IPS DF 6.9 (cell line): ENCODE results near the gene CYB5R4.

ENCODE experiments used
- DNase-seq: peaks from one replicate; pipeline ENCODE4 v3.0.0-alpha.2; 2013; ENCODE audit warnings: low read depth, low spot score
- H3K27ac ChIP-seq: one replicate; pipeline ENCODE4 v1.5.1; 2013; ENCODE audit warnings: low read length, control low read depth
- H3K27me3 ChIP-seq: 2 replicates; pipeline ENCODE4 v1.6.1; 2013; ENCODE audit warnings: mild to moderate bottlenecking, low read length; ENCODE audit not compliant: control insufficient read depth, insufficient read depth
- H3K36me3 ChIP-seq: 2 replicates; pipeline ENCODE4 v1.6.1; 2013; ENCODE audit warnings: low read length; ENCODE audit not compliant: control insufficient read depth, insufficient read depth
- H3K4me1 ChIP-seq: 2 replicates; pipeline ENCODE4 v1.6.1; 2013; ENCODE audit warnings: low read length; ENCODE audit not compliant: control insufficient read depth, insufficient read depth
- H3K4me3 ChIP-seq: 2 replicates; pipeline ENCODE4 v1.5.1; 2013; ENCODE audit warnings: mild to moderate bottlenecking, low read length
- H3K9me3 ChIP-seq: 2 replicates; pipeline ENCODE4 v1.6.1; 2013; ENCODE audit warnings: low read length, inconsistent platforms; ENCODE audit not compliant: control insufficient read depth, insufficient read depth
- WGBS: extraction: QIAGEN DNeasy Blood & Tissue Kit; methylation state at CpG from one replicate; pipeline ENCODE4 v1.1.7; 2013; ENCODE audit warnings: mixed read lengths, missing lambda C conversion rate; ENCODE audit not compliant: insufficient read length, insufficient coverage; 5-methylcytosine and 5-hydroxymethylcytosine counted together

Gene CYB5R4

DNA sequence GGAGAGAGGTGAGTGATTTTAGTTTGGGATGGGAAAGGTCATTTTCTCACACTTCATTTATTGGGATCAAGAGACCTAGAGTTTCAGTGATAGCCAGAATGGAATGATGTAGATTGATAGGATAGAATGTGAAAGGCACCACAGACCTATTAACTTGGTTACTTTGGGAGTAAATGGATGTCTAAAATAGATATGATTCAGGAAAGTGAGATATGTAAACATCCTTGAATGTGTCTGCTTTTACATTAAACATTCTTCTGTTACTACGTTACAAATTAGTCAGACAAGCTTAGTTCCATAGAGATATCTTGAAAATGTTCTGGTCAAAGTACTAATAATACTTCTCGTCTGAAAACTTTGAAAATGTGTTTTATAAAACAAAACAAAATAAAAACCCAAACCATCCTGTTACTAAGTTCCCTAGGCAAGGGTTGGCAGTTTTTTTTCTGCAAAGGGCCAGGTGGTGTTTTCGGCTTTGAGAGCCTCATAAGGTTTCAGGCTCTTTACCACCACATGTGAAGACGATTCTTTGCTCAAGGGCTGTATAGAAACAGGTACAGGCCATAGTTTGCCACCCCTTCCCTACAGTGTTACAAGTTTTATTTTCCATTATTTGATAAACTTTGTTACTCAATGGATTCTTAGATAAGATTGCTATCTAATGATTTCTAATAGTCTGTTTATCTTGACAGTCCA, 3.4 kb downstream of the CYB5R4 start:
- DNase-seq: no peak
- Histone ChIP-seq H3K27me3 (no peaks in the 10 kb centered on the region), H3K4me1 (no peaks in the 10 kb centered on the region), H3K36me3 (no peaks in the 10 kb centered on the region; the same call in 1 of the 2 replicates), H3K4me3 (no peak overlapping the region), H3K27ac (no peak overlapping the region), H3K9me3 (no peaks in the 10 kb centered on the region; the same call in 1 of the 2 replicates)
- no CpG with 5 or more reads among the region's 4 CpGs for WGBS

GRCh38 chr6:83867043-83867442, 7.6 kb downstream of the CYB5R4 start:
- no peak overlapping the region for H3K4me3 ChIP-seq
- no peak for DNase-seq
- H3K27me3 ChIP-seq: no peaks in the 10 kb centered on the region
- H3K36me3 ChIP-seq: no peaks in the 10 kb centered on the region; the same call in 1 of the 2 replicates
- no peak overlapping the region for H3K27ac ChIP-seq
- no peaks in the 10 kb centered on the region for H3K4me1 ChIP-seq
- H3K9me3 ChIP-seq: no peaks in the 10 kb centered on the region; the same call in 1 of the 2 replicates

DNA sequence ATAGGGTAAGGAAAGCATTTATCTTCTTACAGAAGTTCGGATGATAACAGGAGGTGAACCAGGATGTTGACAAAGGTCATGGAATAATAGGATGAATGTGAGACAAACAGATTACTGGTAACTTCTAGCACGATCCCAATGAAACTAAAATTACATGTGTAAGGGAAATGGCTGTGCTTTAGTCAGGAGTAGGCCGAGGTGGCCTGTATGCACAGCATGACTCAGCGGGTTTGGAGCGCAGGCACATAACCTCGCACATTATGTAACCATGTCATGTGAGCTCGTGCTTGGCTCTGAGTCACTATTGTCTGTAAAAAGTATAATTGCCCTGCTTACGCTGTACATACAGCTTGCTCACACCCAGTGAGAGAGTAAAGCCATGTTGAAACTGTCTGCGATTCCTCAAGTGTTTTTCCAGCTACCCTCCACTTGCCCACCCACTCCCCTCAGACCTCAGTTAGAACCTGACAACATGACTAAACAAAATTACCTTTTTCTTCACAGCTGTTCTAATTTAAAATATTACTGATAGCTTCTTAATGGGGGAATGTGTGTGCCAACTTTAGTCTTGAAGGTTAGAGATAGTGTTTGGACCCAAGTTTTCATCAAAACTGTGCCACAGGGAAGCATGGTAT, 8.2 kb downstream of the CYB5R4 start:
- Histone ChIP-seq H3K4me1 (no peaks in the 10 kb centered on the region), H3K9me3 (no peaks in the 10 kb centered on the region; the same call in 1 of the 2 replicates), H3K36me3 (no peaks in the 10 kb centered on the region; the same call in 1 of the 2 replicates), H3K27me3 (no peaks in the 10 kb centered on the region), H3K4me3 (no peak overlapping the region), H3K27ac (no peak overlapping the region)
- DNase-seq: no peak
- WGBS: 100% methylated on average over 1 of the region's 9 CpGs

- H3K4me1 ChIP-seq: no peaks in the 10 kb centered on the region
- no peaks in the 10 kb centered on the region for H3K27me3 ChIP-seq
- no peak overlapping the region for H3K4me3 ChIP-seq
- H3K27ac ChIP-seq: no peak overlapping the region
- no peaks in the 10 kb centered on the region; the same call in 1 of the 2 replicates for H3K9me3 ChIP-seq
- DNase-seq: no peak
- no peaks in the 10 kb centered on the region; the same call in 1 of the 2 replicates for H3K36me3 ChIP-seq
- no CpG with 5 or more reads among the region's 1 CpG for WGBS
Observed at GRCh38 chr6:83868639-83869038, 9.2 kb downstream of the CYB5R4 start.

DNA sequence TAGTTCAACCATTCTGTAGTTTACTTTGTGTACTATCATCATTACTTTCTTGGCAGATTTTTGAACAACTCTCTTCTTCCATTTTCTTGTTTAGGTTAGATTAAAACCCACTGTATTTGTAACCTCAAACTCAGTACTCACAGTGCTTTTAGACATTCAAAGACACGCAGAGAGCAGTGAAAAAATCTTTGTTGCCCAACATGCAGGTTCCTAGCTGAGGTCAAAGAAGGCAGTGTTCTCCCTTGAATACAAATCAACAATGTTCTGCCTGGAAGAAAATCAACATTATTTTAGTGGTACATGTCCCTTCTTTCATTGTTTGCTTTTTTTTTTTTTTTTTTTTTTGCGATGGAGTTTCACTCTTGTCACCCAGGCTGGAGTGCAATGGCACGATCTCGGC, 11.2 kb downstream of the CYB5R4 start:
- H3K36me3 ChIP-seq: no peaks in the 10 kb centered on the region; the same call in 1 of the 2 replicates
- DNase-seq: no peak
- H3K9me3 ChIP-seq: no peaks in the 10 kb centered on the region; the same call in 1 of the 2 replicates
- H3K27me3 ChIP-seq: no peaks in the 10 kb centered on the region
- no peaks in the 10 kb centered on the region for H3K4me1 ChIP-seq
- no peak overlapping the region for H3K4me3 ChIP-seq
- no CpG with 5 or more reads among the region's 4 CpGs for WGBS
- H3K27ac ChIP-seq: no peak overlapping the region

GRCh38 chr6:83872386-83873118, 13.1 kb downstream of the CYB5R4 start:
- whole genome bisulfite sequencing: no CpG with 5 or more reads among the region's 3 CpGs
- DNase-seq: no peak
- no peak overlapping the region for H3K27ac ChIP-seq
- H3K27me3 ChIP-seq: no peaks in the 10 kb centered on the region
- no peaks in the 10 kb centered on the region for H3K9me3 ChIP-seq
- H3K4me3 ChIP-seq: no peak overlapping the region
- no peaks in the 10 kb centered on the region for H3K4me1 ChIP-seq
- no peaks in the 10 kb centered on the region for H3K36me3 ChIP-seq

DNA sequence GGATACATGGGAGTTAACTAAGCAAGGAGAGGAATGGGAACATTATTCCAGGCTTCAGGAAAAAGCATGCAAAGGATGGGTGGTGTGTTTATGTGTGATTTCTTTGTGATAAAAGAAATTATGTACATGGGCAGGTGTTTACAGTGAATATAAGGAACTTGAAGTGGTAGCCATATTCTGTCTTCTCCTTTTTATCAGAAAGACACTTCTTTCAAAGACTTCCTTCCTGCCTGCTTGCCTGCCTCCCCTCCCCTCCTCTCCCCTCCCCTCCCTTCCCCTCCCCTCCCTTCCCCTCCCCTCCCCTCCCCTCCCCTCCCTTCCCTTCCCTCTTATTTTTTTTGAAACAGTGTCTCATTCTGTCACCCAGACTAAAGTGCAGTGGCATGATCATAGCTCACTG, 14.4 kb downstream of the CYB5R4 start:
- Histone ChIP-seq H3K27ac (no peak overlapping the region), H3K27me3 (no peaks in the 10 kb centered on the region), H3K36me3 (no peaks in the 10 kb centered on the region), H3K4me1 (no peaks in the 10 kb centered on the region), H3K9me3 (no peaks in the 10 kb centered on the region), H3K4me3 (no peak overlapping the region)
- DNase-seq: no peak

GRCh38 chr6:83875843-83876242, 16.4 kb downstream of the CYB5R4 start:
- no peaks in the 10 kb centered on the region for H3K4me1 ChIP-seq
- no CpG with 5 or more reads among the region's 6 CpGs for WGBS

GRCh38 chr6:83878902-83879644, 19.6 kb downstream of the CYB5R4 start:
- Histone ChIP-seq H3K4me3 (no peak overlapping the region), H3K4me1 (no peaks in the 10 kb centered on the region), H3K27ac (no peak overlapping the region), H3K9me3 (no peaks in the 10 kb centered on the region), H3K36me3 (no peaks in the 10 kb centered on the region), H3K27me3 (no peaks in the 10 kb centered on the region)
- WGBS: no CpG with 5 or more reads among the region's 4 CpGs
- DNase-seq: no peak

More at GRCh38 chr6:83875843-83876242, 16.4 kb downstream of the CYB5R4 start:
- Histone ChIP-seq H3K9me3 (no peaks in the 10 kb centered on the region), H3K36me3 (no peaks in the 10 kb centered on the region), H3K4me3 (no peak overlapping the region), H3K27me3 (no peaks in the 10 kb centered on the region), H3K27ac (no peak overlapping the region)
- DNase-seq: no peak

GRCh38 chr6:83879746-83880145, 20.3 kb downstream of the CYB5R4 start:
- H3K36me3 ChIP-seq: no peaks in the 10 kb centered on the region
- no peaks in the 10 kb centered on the region for H3K27me3 ChIP-seq
- no peak overlapping the region for H3K27ac ChIP-seq
- no peak for DNase-seq
- no peaks in the 10 kb centered on the region for H3K4me1 ChIP-seq
- WGBS: no CpG with 5 or more reads among the region's 4 CpGs
- H3K4me3 ChIP-seq: no peak overlapping the region
- no peaks in the 10 kb centered on the region for H3K9me3 ChIP-seq
